HEK293T (cell line): ENCODE results near the gene AP2A2.

Source experiments
- CTCF ChIA-PET: fragments of 350-600 bp; formaldehyde crosslinking; extraction: SDS; loops from one replicate; lab custom pipeline; 2021; ENCODE audit warnings: antibody characterized with exemption, inconsistent platforms; lab: Yijun Ruan, JAX
- POLR2A ChIA-PET: fragments of 350-600 bp; formaldehyde crosslinking; extraction: SDS; loops from one replicate; lab custom pipeline; 2020; ENCODE audit warnings: antibody characterized with exemption, inconsistent platforms; lab: Yijun Ruan, JAX
- DNase-seq: peaks from one replicate; pipeline ENCODE4 v3.0.0; 2012; ENCODE audit warnings: mixed read lengths; ENCODE audit errors: extremely low spot score
- ARNT ChIP-seq: fragments of 450-650 bp; IDR thresholded peaks from 2 replicates; pipeline ENCODE4 v1.6.1; 2017; ENCODE audit warnings: mild to moderate bottlenecking
- BHLHE40 ChIP-seq: fragments of 450-650 bp; IDR thresholded peaks from 2 replicates; pipeline ENCODE4 v1.6.1; 2016; ENCODE audit warnings: mild to moderate bottlenecking, moderate library complexity, borderline replicate concordance
- CTBP1 ChIP-seq: fragments of 450-650 bp; IDR thresholded peaks from 2 replicates; pipeline ENCODE4 v1.6.1; 2016; ENCODE audit warnings: borderline replicate concordance
- ELF4 ChIP-seq: fragments of 450-650 bp; IDR thresholded peaks from 2 replicates; pipeline ENCODE4 v1.6.1; 2017; ENCODE audit warnings: antibody characterized with exemption
- FOXA1 ChIP-seq: fragments of 450-650 bp; IDR thresholded peaks from 2 replicates; pipeline ENCODE4 v1.6.1; 2016; ENCODE audit warnings: mild to moderate bottlenecking
- FOXK2 ChIP-seq: fragments of 450-650 bp; IDR thresholded peaks from 2 replicates; pipeline ENCODE4 v1.6.1; 2016; ENCODE audit warnings: mild to moderate bottlenecking
- FOXM1 ChIP-seq: fragments of 450-650 bp; IDR thresholded peaks from 2 replicates; pipeline ENCODE4 v1.6.1; 2017; ENCODE audit warnings: mild to moderate bottlenecking, borderline replicate concordance
- HDGF ChIP-seq: fragments of 450-650 bp; IDR thresholded peaks from 2 replicates; pipeline ENCODE4 v1.6.1; 2017; ENCODE audit warnings: antibody characterized with exemption, borderline replicate concordance
- L3MBTL2 ChIP-seq: fragments of 450-650 bp; conservative IDR thresholded peaks from 2 replicates; pipeline ENCODE4 v1.6.1; 2016; ENCODE audit warnings: mild to moderate bottlenecking
- LEF1 ChIP-seq: fragments of 450-650 bp; IDR thresholded peaks from 2 replicates; pipeline ENCODE4 v1.6.1; 2017; ENCODE audit warnings: mild to moderate bottlenecking, borderline replicate concordance
- NFRKB ChIP-seq: fragments of 450-650 bp; IDR thresholded peaks from 2 replicates; pipeline ENCODE4 v1.6.1; 2016; ENCODE audit warnings: mild to moderate bottlenecking, moderate library complexity
- PKNOX1 ChIP-seq: fragments of 450-650 bp; IDR thresholded peaks from 2 replicates; pipeline ENCODE4 v1.6.1; 2016
- SP1 ChIP-seq: fragments of 450-650 bp; IDR thresholded peaks from 2 replicates; pipeline ENCODE4 v1.6.1; 2017
- SUZ12 ChIP-seq: fragments of 450-650 bp; IDR thresholded peaks from 2 replicates; pipeline ENCODE4 v1.6.1; 2016; ENCODE audit warnings: mild to moderate bottlenecking
- TARDBP ChIP-seq: fragments of 450-650 bp; IDR thresholded peaks from 2 replicates; pipeline ENCODE4 v1.6.1; 2016
- ZNF384 ChIP-seq: fragments of 450-650 bp; IDR thresholded peaks from 2 replicates; pipeline ENCODE4 v1.6.1; 2016

Gene AP2A2

GRCh38 chr11:927871-928270 is 2.2 kb downstream of the AP2A2 start:
- TF ChIP-seq SUZ12 = no peak
- TF ChIP-seq FOXA1 = no peak
- TF ChIP-seq ARNT = no peak
- TF ChIP-seq BHLHE40 = no peak
- TF ChIP-seq HDGF = no peak
- TF ChIP-seq SP1 = no peak
- no peak for TF ChIP-seq CTBP1
- no peak for TF ChIP-seq ZNF384
- no peak for TF ChIP-seq TARDBP
- no peak for TF ChIP-seq NFRKB
- TF ChIP-seq L3MBTL2 = no peak
- TF ChIP-seq LEF1 = no peak
- TF ChIP-seq FOXM1 = no peak
- no peak for TF ChIP-seq PKNOX1
- no peak for TF ChIP-seq ELF4
- TF ChIP-seq FOXK2 = no peak
- CTCF ChIA-PET = no interaction called here
- DNase-seq = no peak
- POLR2A ChIA-PET = interaction anchor here (2.8 kb wide), 1 partner anchor 17 kb away, joined by 9 read pairs; the partner anchor contains the start of gene CHID1

- ChIA-PET CTCF (no interaction called here), POLR2A (interaction anchor here (1.0 to 2.8 kb wide), 2 partner anchors 14 to 18 kb away, joined by 3 to 9 read pairs; partner anchors contain the start of gene CHID1)
- TF ChIP-seq BHLHE40 (no peak), FOXM1 (no peak), PKNOX1 (no peak), L3MBTL2 (no peak), FOXA1 (no peak), HDGF (no peak), TARDBP (no peak)
These were observed 3.1 kb downstream of the AP2A2 start for GRCh38 chr11:928786-929185.

GRCh38 chr11:929405-929804 is 3.7 kb downstream of the AP2A2 start:
- ChIA-PET POLR2A (interaction anchor here (2.8 kb wide), 1 partner anchor 18 kb away, joined by 9 read pairs; the partner anchor contains the start of gene CHID1), CTCF (interaction anchor here (0.6 kb wide), 1 partner anchor 15 kb away, joined by 8 read pairs; no protein-coding TSS in a partner anchor)
- no peak for DNase-seq
- TF ChIP-seq FOXK2 (no peak), SUZ12 (no peak), HDGF (no peak), FOXM1 (no peak), L3MBTL2 (no peak), LEF1 (no peak), SP1 (no peak), ELF4 (no peak), CTBP1 (no peak), FOXA1 (no peak), NFRKB (no peak), PKNOX1 (no peak), BHLHE40 (no peak), ARNT (no peak), ZNF384 (no peak), TARDBP (no peak)

More at GRCh38 chr11:928786-929185, 3.1 kb downstream of the AP2A2 start:
- no peak for DNase-seq

GRCh38 chr11:931385-931784 is 5.7 kb downstream of the AP2A2 start:
- DNase-seq = no peak
- ChIA-PET CTCF (no interaction called here), POLR2A (no interaction called here)
- TF ChIP-seq L3MBTL2 = no peak

- no peak for TF ChIP-seq CTBP1
- no peak for TF ChIP-seq SUZ12
- TF ChIP-seq FOXK2 = no peak
- no peak for DNase-seq
- POLR2A ChIA-PET = no interaction called here
- CTCF ChIA-PET = no interaction called here
These were observed 6.8 kb downstream of the AP2A2 start for GRCh38 chr11:932435-932834.

GRCh38 chr11:933142-933851 is 7.6 kb downstream of the AP2A2 start:
- TF ChIP-seq SP1 (no peak), FOXM1 (no peak), L3MBTL2 (no peak), FOXA1 (no peak), SUZ12 (no peak), FOXK2 (no peak), ARNT (no peak), NFRKB (no peak), PKNOX1 (no peak)
- POLR2A ChIA-PET = no interaction called here
- CTCF ChIA-PET = no interaction called here
- DNase-seq = no peak
